SK-N-SH (cell line): ENCODE measurements around the gene BOD1L1.

Experiments
- CTCF ChIP-seq: fragments of 200-600 bp; sonication (generic); IDR thresholded peaks from 2 replicates; pipeline ENCODE4 v1.6.1; 2017; ENCODE audit warnings: antibody characterized with exemption, mild to moderate bottlenecking, moderate library complexity
- EP300 ChIP-seq, 2 experiments: IDR thresholded peaks; 2 replicates each; pipeline versions ENCODE4 v1.4.0 to v1.6.1; 2012; ENCODE audit warnings: borderline replicate concordance in 1 of 2, low read depth in 1 of 2, low read length in 1 of 2
- EZH2phosphoT487 ChIP-seq: fragments of 200-600 bp; sonication (generic); IDR thresholded peaks from 2 replicates; pipeline ENCODE4 v1.6.1; 2017; ENCODE audit warnings: low read depth, mixed run types, mild to moderate bottlenecking, antibody characterized with exemption, moderate library complexity, borderline replicate concordance
- SMC3 ChIP-seq: IDR thresholded peaks from 2 replicates; pipeline ENCODE4 v1.6.1; 2012; ENCODE audit warnings: low read depth, low read length, improper control_type of control experiment
- TAF1 ChIP-seq: IDR thresholded peaks from 2 replicates; pipeline ENCODE4 v1.6.1; 2012; ENCODE audit warnings: low read depth, mild to moderate bottlenecking, low read length, moderate library complexity, borderline replicate concordance
- YY1 ChIP-seq: IDR thresholded peaks from 2 replicates; pipeline ENCODE4 v1.4.0; 2012; ENCODE audit warnings: low read depth, mild to moderate bottlenecking
- TF ChIP-seq, protein P1 (sequence below): IDR thresholded peaks from 2 replicates; pipeline ENCODE4 v1.4.0; 2012; ENCODE audit warnings: low read depth, borderline replicate concordance
- TF ChIP-seq, protein P2 (sequence below): IDR thresholded peaks from 2 replicates; pipeline ENCODE4; 2012

DNA sequence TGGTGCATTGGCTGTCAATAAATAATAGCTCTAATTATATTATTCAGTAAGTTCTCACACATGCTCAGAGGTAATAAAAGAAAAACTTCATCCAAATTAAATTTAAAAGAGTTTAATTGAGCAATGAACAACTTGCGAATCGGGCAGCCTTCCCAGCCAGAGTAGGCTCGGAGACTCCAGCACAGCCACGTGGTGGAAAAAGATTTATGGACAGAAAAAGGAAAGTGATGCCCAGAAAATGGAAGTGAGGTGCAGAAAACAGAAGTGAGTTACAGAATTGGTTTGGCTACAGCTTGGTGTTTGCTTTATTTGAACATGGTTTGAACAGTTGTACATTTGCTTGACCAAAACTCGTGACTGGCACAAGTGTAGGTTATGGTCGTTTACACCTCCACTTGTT, 13.6 kb upstream of the BOD1L1 start:
- TF ChIP-seq YY1 (no peak), EP300 (IDR thresholded peaks at IDR 0.05; ENCODE audit: borderline replicate concordance in 1 of 2, low read depth in 1 of 2, low read length in 1 of 2) (no peak), CTCF (no peak), EZH2phosphoT487 (no peak), TAF1 (no peak), SMC3 (no peak)
- TF ChIP-seq, protein P1, sequence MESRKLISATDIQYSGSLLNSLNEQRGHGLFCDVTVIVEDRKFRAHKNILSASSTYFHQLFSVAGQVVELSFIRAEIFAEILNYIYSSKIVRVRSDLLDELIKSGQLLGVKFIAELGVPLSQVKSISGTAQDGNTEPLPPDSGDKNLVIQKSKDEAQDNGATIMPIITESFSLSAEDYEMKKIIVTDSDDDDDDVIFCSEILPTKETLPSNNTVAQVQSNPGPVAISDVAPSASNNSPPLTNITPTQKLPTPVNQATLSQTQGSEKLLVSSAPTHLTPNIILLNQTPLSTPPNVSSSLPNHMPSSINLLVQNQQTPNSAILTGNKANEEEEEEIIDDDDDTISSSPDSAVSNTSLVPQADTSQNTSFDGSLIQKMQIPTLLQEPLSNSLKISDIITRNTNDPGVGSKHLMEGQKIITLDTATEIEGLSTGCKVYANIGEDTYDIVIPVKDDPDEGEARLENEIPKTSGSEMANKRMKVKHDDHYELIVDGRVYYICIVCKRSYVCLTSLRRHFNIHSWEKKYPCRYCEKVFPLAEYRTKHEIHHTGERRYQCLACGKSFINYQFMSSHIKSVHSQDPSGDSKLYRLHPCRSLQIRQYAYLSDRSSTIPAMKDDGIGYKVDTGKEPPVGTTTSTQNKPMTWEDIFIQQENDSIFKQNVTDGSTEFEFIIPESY = no peak
- TF ChIP-seq, protein P2, sequence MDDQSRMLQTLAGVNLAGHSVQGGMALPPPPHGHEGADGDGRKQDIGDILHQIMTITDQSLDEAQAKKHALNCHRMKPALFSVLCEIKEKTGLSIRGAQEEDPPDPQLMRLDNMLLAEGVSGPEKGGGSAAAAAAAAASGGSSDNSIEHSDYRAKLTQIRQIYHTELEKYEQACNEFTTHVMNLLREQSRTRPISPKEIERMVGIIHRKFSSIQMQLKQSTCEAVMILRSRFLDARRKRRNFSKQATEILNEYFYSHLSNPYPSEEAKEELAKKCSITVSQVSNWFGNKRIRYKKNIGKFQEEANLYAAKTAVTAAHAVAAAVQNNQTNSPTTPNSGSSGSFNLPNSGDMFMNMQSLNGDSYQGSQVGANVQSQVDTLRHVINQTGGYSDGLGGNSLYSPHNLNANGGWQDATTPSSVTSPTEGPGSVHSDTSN = no peak
